ENCODE data around the gene SLC4A4. TPM values are rescaled to one million over a fixed set of nuclear protein-coding genes. Genes with fewer than 3 reads are reported as not detected.

SLC4A4 gene
- total RNA-seq, 5 donors from 2014 or later (not counting 1 experiment from before 2014, with no cell fraction given) = 0.76 to 3.2 (median 1.5) TPM

GRCh38 chr4:71411981-71412380 is 73.2 kb downstream of the SLC4A4 start:
- Mint-ChIP-seq H3K4me1 (no peaks in the 10 kb centered on the region), H3K27ac (no peak overlapping the region), H3K27me3 (no peaks in the 10 kb centered on the region), H3K4me3 (no peak overlapping the region), H3K36me3 (no peaks in the 10 kb centered on the region), H3K9me3 (peaks cover 8 to 11% (median 10%) of the 10 kb centered on the region in 3 donors)
- POLR2A ChIA-PET = no interaction called here
- Histone ChIP-seq H3K27me3 (replicated peaks in 1 of 2; ENCODE audit: control insufficient read depth in 2 of 2, extremely low read depth in 1 of 2, insufficient read depth in 2 of 2, low read length in 1 of 2) (no peaks in the 10 kb centered on the region), H3K4me1 (ENCODE audit: control insufficient read depth in 1 of 2, extremely low read depth in 1 of 2, insufficient read depth in 2 of 2, low read length in 2 of 2) (no peaks in the 10 kb centered on the region), H3K9me3 (no peaks in the 10 kb centered on the region), H3K36me3 (ENCODE audit: control insufficient read depth in 2 of 2, extremely low read depth in 1 of 2, insufficient read depth in 1 of 2, low read length in 1 of 2) (no peaks in the 10 kb centered on the region), H3K4me3 (ENCODE audit: control insufficient read depth in 1 of 2, extremely low read depth in 1 of 2, low read length in 1 of 2) (no peak overlapping the region), H3K27ac (ENCODE audit: low read length) (no peak overlapping the region)
- DNase-seq (no peak), ATAC-seq (replicated peaks in 1 of 4) (no peak)
- WGBS (ENCODE audit: insufficient coverage) = no CpG with 5 or more reads among the region's 2 CpGs
- CTCF ChIA-PET = no interaction called here

DNA sequence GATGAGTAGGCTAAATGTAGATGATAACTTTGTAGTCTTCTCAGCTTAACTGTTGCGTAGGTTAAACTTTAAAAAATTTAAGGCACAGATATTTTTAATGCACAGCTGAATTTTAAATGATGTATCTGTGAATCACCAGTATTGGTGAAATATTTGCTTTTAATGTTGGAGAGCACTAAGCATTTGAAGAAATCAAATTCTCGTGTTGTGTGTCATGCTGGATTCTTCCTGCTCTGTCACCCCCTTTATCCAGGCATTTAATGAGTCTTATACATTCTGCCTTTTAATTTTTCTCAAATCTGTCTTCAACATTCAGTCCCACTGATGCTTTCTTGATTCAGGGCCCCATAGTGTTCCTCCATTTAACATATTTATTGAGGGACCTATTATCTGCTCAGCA is 76.7 kb downstream of the SLC4A4 start:
- H3K27ac Mint-ChIP-seq = no peak overlapping the region
- H3K9me3 Mint-ChIP-seq = peaks cover 0 to 6% (median 0%) of the 10 kb centered on the region in 3 donors
- no peak overlapping the region for H3K27ac ChIP-seq (ENCODE audit: low read length)
- H3K4me3 ChIP-seq (ENCODE audit: control insufficient read depth in 1 of 2, extremely low read depth in 1 of 2, low read length in 1 of 2) = no peak overlapping the region
- no peak overlapping the region for H3K4me3 Mint-ChIP-seq
- POLR2A ChIA-PET = no interaction called here
- H3K27me3 ChIP-seq (replicated peaks in 1 of 2; ENCODE audit: control insufficient read depth in 2 of 2, extremely low read depth in 1 of 2, insufficient read depth in 2 of 2, low read length in 1 of 2) = no peaks in the 10 kb centered on the region
- no peaks in the 10 kb centered on the region for H3K4me1 Mint-ChIP-seq
- no peak for DNase-seq
- H3K36me3 ChIP-seq (ENCODE audit: control insufficient read depth in 2 of 2, extremely low read depth in 1 of 2, insufficient read depth in 1 of 2, low read length in 1 of 2) = no peaks in the 10 kb centered on the region
- peaks cover 0 to 5% of the 10 kb centered on the region in 2 donors for H3K27me3 Mint-ChIP-seq
- ATAC-seq (replicated peaks in 1 of 4) = no peak
- H3K4me1 ChIP-seq (ENCODE audit: control insufficient read depth in 1 of 2, extremely low read depth in 1 of 2, insufficient read depth in 2 of 2, low read length in 2 of 2) = no peaks in the 10 kb centered on the region
- no peaks in the 10 kb centered on the region for H3K9me3 ChIP-seq
- H3K36me3 Mint-ChIP-seq = no peaks in the 10 kb centered on the region
- CTCF ChIA-PET = interaction anchor here in 1 of 2 donors (0.6 kb wide), 1 partner anchor 127 kb away, joined by 3 read pairs; no protein-coding TSS in a partner anchor
- WGBS (ENCODE audit: insufficient coverage) = no CpG with 5 or more reads among the region's 2 CpGs

DNA sequence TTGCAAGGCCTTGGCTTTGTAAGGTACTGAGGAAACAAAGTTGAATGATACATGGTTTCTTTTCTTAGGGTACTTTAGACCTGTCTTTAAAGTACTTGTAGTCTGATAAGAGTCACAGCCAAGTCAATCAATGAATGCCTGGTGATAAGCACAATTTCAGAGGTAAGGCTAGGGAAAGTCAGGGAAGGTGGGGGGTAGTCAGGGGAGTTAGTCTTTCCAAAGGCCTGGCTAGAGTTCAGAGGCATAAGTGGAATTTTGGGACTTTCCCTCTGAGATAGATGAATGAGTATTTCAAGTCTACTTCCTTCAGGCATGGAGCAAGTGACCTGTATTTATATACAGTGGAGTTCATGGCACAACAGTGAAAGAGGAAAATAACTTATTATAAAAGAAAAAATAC is 78.3 kb downstream of the SLC4A4 start:
- H3K36me3 Mint-ChIP-seq = no peaks in the 10 kb centered on the region

GRCh38 chr4:71426381-71427042 is 87.7 kb downstream of the SLC4A4 start:
- Mint-ChIP-seq H3K9me3 (peaks cover 0 to 5% (median 1%) of the 10 kb centered on the region in 3 donors), H3K4me1 (no peaks in the 10 kb centered on the region), H3K27me3 (peaks cover 0 to 9% of the 10 kb centered on the region in 2 donors), H3K4me3 (no peak overlapping the region), H3K27ac (no peak overlapping the region), H3K36me3 (no peaks in the 10 kb centered on the region)
- no peaks in the 10 kb centered on the region for H3K9me3 ChIP-seq
- CTCF ChIA-PET = no interaction called here
- ATAC-seq (replicated peaks in 1 of 4) (no peak), DNase-seq (no peak)
- H3K4me3 ChIP-seq (ENCODE audit: control insufficient read depth in 1 of 2, extremely low read depth in 1 of 2, low read length in 1 of 2) = no peak overlapping the region
- H3K36me3 ChIP-seq (ENCODE audit: control insufficient read depth in 2 of 2, extremely low read depth in 1 of 2, insufficient read depth in 1 of 2, low read length in 1 of 2) = no peaks in the 10 kb centered on the region
- H3K27ac ChIP-seq (ENCODE audit: low read length) = no peak overlapping the region
- no CpG with 5 or more reads among the region's 2 CpGs for WGBS (ENCODE audit: insufficient coverage)
- no peaks in the 10 kb centered on the region for H3K27me3 ChIP-seq (replicated peaks in 1 of 2; ENCODE audit: control insufficient read depth in 2 of 2, extremely low read depth in 1 of 2, insufficient read depth in 2 of 2, low read length in 1 of 2)
- H3K4me1 ChIP-seq (ENCODE audit: control insufficient read depth in 1 of 2, extremely low read depth in 1 of 2, insufficient read depth in 2 of 2, low read length in 2 of 2) = no peaks in the 10 kb centered on the region
- POLR2A ChIA-PET = no interaction called here

More for the DNA sequence above, 78.3 kb downstream of the SLC4A4 start:
- no peaks in the 10 kb centered on the region for H3K4me1 Mint-ChIP-seq
- POLR2A ChIA-PET = interaction anchor here in 1 of 2 donors (0.6 kb wide), 1 partner anchor 836 kb away, joined by 3 read pairs; no protein-coding TSS in a partner anchor
- H3K4me3 Mint-ChIP-seq = no peak overlapping the region
- CTCF ChIA-PET = no interaction called here
- Histone ChIP-seq H3K27me3 (replicated peaks in 1 of 2; ENCODE audit: control insufficient read depth in 2 of 2, extremely low read depth in 1 of 2, insufficient read depth in 2 of 2, low read length in 1 of 2) (no peaks in the 10 kb centered on the region), H3K36me3 (ENCODE audit: control insufficient read depth in 2 of 2, extremely low read depth in 1 of 2, insufficient read depth in 1 of 2, low read length in 1 of 2) (no peaks in the 10 kb centered on the region), H3K9me3 (no peaks in the 10 kb centered on the region), H3K4me1 (ENCODE audit: control insufficient read depth in 1 of 2, extremely low read depth in 1 of 2, insufficient read depth in 2 of 2, low read length in 2 of 2) (no peaks in the 10 kb centered on the region), H3K27ac (ENCODE audit: low read length) (no peak overlapping the region), H3K4me3 (ENCODE audit: control insufficient read depth in 1 of 2, extremely low read depth in 1 of 2, low read length in 1 of 2) (no peak overlapping the region)
- no peak for ATAC-seq (replicated peaks in 1 of 4)
- no peak for DNase-seq
- H3K27me3 Mint-ChIP-seq = peaks cover 0 to 5% of the 10 kb centered on the region in 2 donors
- peaks cover 0 to 10% (median 0%) of the 10 kb centered on the region in 3 donors for H3K9me3 Mint-ChIP-seq
- H3K27ac Mint-ChIP-seq = no peak overlapping the region

DNA sequence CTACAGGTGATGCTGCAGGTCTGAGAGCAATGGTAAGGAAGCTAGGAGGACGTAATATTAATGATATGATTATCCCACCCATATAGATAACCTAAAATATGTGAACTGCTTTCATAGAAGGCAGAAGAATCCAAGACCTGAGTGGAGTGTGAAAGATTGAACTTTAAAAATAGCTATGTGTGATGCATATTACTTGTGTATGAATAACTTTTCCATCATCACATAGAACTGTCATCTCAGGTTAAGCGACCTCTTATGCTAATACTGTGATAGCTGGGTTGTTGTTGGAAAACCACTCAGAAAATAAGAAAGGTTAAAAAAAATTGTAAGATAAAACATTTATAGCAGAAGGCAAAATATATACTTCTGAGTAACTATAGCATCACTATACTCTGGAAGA is 90.3 kb downstream of the SLC4A4 start:
- ChIA-PET CTCF (interaction anchor here in 1 of 2 donors (0.5 kb wide), 1 partner anchor 281 kb away, joined by 3 read pairs; no protein-coding TSS in a partner anchor), POLR2A (no interaction called here)
- ATAC-seq (replicated peaks in 1 of 4) = no peak
- H3K27ac Mint-ChIP-seq = no peak overlapping the region
- H3K4me1 Mint-ChIP-seq = no peaks in the 10 kb centered on the region
- no peaks in the 10 kb centered on the region for H3K36me3 Mint-ChIP-seq
- Histone ChIP-seq H3K36me3 (ENCODE audit: control insufficient read depth in 2 of 2, extremely low read depth in 1 of 2, insufficient read depth in 1 of 2, low read length in 1 of 2) (no peaks in the 10 kb centered on the region), H3K4me1 (ENCODE audit: control insufficient read depth in 1 of 2, extremely low read depth in 1 of 2, insufficient read depth in 2 of 2, low read length in 2 of 2) (no peaks in the 10 kb centered on the region), H3K27ac (ENCODE audit: low read length) (no peak overlapping the region), H3K9me3 (no peaks in the 10 kb centered on the region), H3K27me3 (replicated peaks in 1 of 2; ENCODE audit: control insufficient read depth in 2 of 2, extremely low read depth in 1 of 2, insufficient read depth in 2 of 2, low read length in 1 of 2) (no peaks in the 10 kb centered on the region), H3K4me3 (ENCODE audit: control insufficient read depth in 1 of 2, extremely low read depth in 1 of 2, low read length in 1 of 2) (no peak overlapping the region)
- no peak for DNase-seq
- peaks cover 0 to 9% of the 10 kb centered on the region in 2 donors for H3K27me3 Mint-ChIP-seq
- peaks cover 0 to 5% (median 0%) of the 10 kb centered on the region in 3 donors for H3K9me3 Mint-ChIP-seq
- WGBS (ENCODE audit: insufficient coverage) = no CpG with 5 or more reads among the region's 2 CpGs
- H3K4me3 Mint-ChIP-seq = no peak overlapping the region

DNA sequence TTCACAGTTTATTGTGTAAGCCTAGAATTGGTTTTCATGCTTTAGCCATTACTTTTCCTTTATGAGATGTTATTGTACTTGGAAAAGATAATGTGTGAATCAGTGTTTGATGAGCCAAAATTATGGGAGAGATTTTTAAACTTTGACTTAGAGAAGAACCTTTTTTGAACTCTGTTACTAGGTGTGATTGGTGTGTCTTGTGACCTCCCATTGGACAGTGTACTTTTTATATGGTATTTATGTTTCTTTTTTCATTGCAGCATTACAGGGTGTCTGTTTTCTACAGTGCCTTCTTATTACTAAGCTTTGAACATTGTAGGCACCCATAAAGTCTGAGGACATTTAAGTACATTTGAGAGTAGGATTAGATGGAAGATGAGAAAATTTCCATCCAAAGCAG is 91.1 kb downstream of the SLC4A4 start:
- DNase-seq (no peak), ATAC-seq (replicated peaks in 1 of 4) (no peak)
- no peaks in the 10 kb centered on the region for H3K36me3 Mint-ChIP-seq
- no peaks in the 10 kb centered on the region for H3K4me1 Mint-ChIP-seq
- H3K4me3 ChIP-seq (ENCODE audit: control insufficient read depth in 1 of 2, extremely low read depth in 1 of 2, low read length in 1 of 2) = no peak overlapping the region
- no peaks in the 10 kb centered on the region for H3K9me3 ChIP-seq
- H3K27me3 ChIP-seq (replicated peaks in 1 of 2; ENCODE audit: control insufficient read depth in 2 of 2, extremely low read depth in 1 of 2, insufficient read depth in 2 of 2, low read length in 1 of 2) = no peaks in the 10 kb centered on the region
- H3K27ac Mint-ChIP-seq = no peak overlapping the region
- no peaks in the 10 kb centered on the region for H3K4me1 ChIP-seq (ENCODE audit: control insufficient read depth in 1 of 2, extremely low read depth in 1 of 2, insufficient read depth in 2 of 2, low read length in 2 of 2)
- H3K9me3 Mint-ChIP-seq = peaks cover 0 to 5% (median 0%) of the 10 kb centered on the region in 3 donors
- H3K27me3 Mint-ChIP-seq = peaks cover 0 to 9% of the 10 kb centered on the region in 2 donors
- POLR2A ChIA-PET = no interaction called here
- CTCF ChIA-PET = no interaction called here
- no peak overlapping the region for H3K27ac ChIP-seq (ENCODE audit: low read length)
- H3K36me3 ChIP-seq (ENCODE audit: control insufficient read depth in 2 of 2, extremely low read depth in 1 of 2, insufficient read depth in 1 of 2, low read length in 1 of 2) = no peaks in the 10 kb centered on the region
- H3K4me3 Mint-ChIP-seq = no peak overlapping the region

Measured in T-cell (primary cell).